Calu3 (cell line): ENCODE results near the gene KIF21B. TPM values are rescaled to one million over a fixed set of nuclear protein-coding genes. Genes with fewer than 3 reads are reported as not detected.

Experiments used
- BruUV-seq: library from RNA; stranded (reverse); fragments of 400-500 nt; replicated peaks from 2 replicates; lab custom pipeline; 2021; lab: Mats Ljungman, UMichigan
- CTCF ChIA-PET: fragments of 300-600 bp; sonication (Branson Sonifier 250); formaldehyde crosslinking; loops from one replicate; lab custom pipeline; 2022; ENCODE audit warnings: antibody characterized with exemption; lab: Charles Lee
- DNase-seq: peaks from one replicate; pipeline ENCODE4 v3.0.0; 2022
- H3K27ac Mint-ChIP-seq: one replicate; pipeline ENCODE4 v1.8.0; 2022; ENCODE audit warnings: mixed read lengths; ENCODE audit not compliant: unreplicated experiment
- H3K27me3 Mint-ChIP-seq: one replicate; pipeline ENCODE4 v1.8.0; 2022; ENCODE audit warnings: mixed read lengths; ENCODE audit not compliant: unreplicated experiment
- H3K36me3 Mint-ChIP-seq: one replicate; pipeline ENCODE4 v1.8.0; 2022; ENCODE audit warnings: mild to moderate bottlenecking, moderate library complexity, mixed read lengths; ENCODE audit not compliant: insufficient read depth, unreplicated experiment
- H3K4me1 Mint-ChIP-seq: one replicate; pipeline ENCODE4 v1.8.0; 2022; ENCODE audit warnings: mild to moderate bottlenecking, low read depth, mixed read lengths; ENCODE audit not compliant: unreplicated experiment
- H3K4me3 Mint-ChIP-seq: one replicate; pipeline ENCODE4 v1.8.0; 2022; ENCODE audit warnings: mild to moderate bottlenecking, low read depth, moderate library complexity, mixed read lengths; ENCODE audit not compliant: unreplicated experiment
- H3K9me3 Mint-ChIP-seq: one replicate; pipeline ENCODE4 v1.8.0; 2022; ENCODE audit warnings: low read depth, mixed read lengths; ENCODE audit not compliant: unreplicated experiment
- intact Hi-C: fragments of 100-400 bp; cut with micrococcal nuclease; formaldehyde crosslinking; loops from one replicate; pipeline ENCODE4 v1.10.0; 2022; ENCODE audit not compliant: unreplicated experiment
- total RNA-seq: library from RNA; stranded (reverse); gene quantifications from 2 replicates; pipeline ENCODE4 v1.2.3, GENCODE V29; 2022
- TF ChIP-seq, protein P1 (sequence below): fragments of 200-600 bp; IDR thresholded peaks from one replicate; pipeline ENCODE4 v1.8.0; 2022; ENCODE audit warnings: antibody characterized with exemption; ENCODE audit not compliant: unreplicated experiment

The KIF21B gene
- total RNA-seq, 1 experiment from 2014 or later, result 6.7 TPM

DNA sequence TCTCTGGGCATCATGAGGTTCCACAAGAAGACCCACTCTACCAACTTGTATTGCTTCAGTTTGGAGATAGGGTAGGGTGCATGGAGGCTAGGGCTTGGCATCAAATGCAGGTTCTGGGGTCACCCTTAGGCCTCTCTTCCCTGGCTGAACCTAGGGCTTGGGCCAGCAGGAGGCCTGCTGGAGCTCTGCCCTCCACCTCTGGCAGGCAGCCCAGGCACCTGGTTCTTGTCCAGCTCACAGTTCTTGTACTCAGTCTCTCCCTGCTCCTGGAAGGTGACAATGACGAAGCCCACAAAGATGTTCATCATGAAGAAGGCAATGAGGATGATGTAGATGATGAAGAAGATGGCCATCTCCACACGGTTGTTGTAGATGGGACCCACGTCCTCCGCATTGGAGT is 37.5 kb upstream of the KIF21B start:
- TF ChIP-seq, protein P1, sequence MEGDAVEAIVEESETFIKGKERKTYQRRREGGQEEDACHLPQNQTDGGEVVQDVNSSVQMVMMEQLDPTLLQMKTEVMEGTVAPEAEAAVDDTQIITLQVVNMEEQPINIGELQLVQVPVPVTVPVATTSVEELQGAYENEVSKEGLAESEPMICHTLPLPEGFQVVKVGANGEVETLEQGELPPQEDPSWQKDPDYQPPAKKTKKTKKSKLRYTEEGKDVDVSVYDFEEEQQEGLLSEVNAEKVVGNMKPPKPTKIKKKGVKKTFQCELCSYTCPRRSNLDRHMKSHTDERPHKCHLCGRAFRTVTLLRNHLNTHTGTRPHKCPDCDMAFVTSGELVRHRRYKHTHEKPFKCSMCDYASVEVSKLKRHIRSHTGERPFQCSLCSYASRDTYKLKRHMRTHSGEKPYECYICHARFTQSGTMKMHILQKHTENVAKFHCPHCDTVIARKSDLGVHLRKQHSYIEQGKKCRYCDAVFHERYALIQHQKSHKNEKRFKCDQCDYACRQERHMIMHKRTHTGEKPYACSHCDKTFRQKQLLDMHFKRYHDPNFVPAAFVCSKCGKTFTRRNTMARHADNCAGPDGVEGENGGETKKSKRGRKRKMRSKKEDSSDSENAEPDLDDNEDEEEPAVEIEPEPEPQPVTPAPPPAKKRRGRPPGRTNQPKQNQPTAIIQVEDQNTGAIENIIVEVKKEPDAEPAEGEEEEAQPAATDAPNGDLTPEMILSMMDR, result no peak
- DNase-seq, result no peak
- intact Hi-C loops, result no loop called here
- no TSS peak for BruUV-seq
- Mint-ChIP-seq H3K4me3 (no peak overlapping the region), H3K9me3 (no peaks in the 10 kb centered on the region), H3K27me3 (peaks cover 87% of the 10 kb centered on the region), H3K4me1 (no peaks in the 10 kb centered on the region), H3K36me3 (no peaks in the 10 kb centered on the region), H3K27ac (no peak overlapping the region)
- CTCF ChIA-PET, result no interaction called here

DNA sequence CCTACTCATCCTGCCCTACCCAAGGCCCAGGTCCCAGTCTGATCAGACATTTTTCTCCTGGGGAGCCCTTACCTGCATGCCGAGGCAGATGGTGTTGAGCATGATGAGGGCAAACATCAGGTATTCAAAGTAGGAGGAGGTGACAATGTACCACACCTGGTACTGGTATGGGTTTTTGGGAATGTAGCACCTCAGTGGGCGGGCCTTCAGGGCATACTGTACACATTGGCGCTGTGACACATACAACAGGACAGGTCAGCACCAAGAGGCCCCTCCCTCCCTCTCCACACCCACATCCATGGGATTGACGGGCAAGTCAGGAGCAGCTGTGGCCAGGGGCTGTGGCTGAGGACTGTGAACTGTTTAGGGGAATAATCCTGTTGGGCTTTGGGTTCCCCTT is 37.1 kb upstream of the KIF21B start:
- TF ChIP-seq, protein P1, result no peak
- peaks cover 87% of the 10 kb centered on the region for H3K27me3 Mint-ChIP-seq
- intact Hi-C loops, result no loop called here

DNA sequence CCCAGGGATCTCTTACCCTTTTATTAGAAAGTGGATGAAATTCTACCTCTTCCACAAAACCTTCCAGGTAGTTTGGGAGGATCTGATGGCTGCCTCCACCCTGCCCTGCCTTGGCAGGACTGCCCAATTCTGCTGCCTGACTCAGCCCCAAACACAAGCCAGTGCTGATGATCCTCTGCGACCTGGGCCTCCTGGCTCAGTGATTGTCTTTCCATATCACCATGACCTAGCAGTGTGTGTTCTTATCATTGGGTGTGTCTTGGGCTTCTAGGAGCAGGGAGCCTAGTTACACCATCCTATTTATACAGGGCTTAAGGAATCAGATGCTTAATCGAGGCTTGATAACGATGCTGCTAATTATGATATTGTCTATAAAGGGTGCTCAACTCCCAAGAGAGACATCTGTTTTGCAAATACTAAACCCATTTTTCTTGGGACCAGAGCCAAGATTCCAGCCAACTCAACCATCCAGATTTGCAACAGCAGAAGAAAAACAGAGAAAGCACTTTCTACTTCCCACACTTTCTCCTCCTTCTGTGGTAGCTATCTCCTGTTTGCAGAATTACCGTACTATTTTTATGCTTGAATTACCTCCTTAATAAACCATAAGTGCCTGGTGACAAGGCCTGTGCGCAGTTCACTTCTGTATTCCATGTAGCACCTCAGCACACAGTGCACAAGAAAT is 36.5 kb upstream of the KIF21B start:
- Mint-ChIP-seq H3K36me3 (no peaks in the 10 kb centered on the region), H3K27me3 (peaks cover 84% of the 10 kb centered on the region), H3K4me1 (no peaks in the 10 kb centered on the region), H3K4me3 (no peak overlapping the region), H3K27ac (no peak overlapping the region), H3K9me3 (no peaks in the 10 kb centered on the region)
- DNase-seq, result no peak
- intact Hi-C loops, result no loop called here
- TF ChIP-seq, protein P1, result no peak
- CTCF ChIA-PET, result no interaction called here
- BruUV-seq, result no TSS peak

More for the DNA sequence above, 37.1 kb upstream of the KIF21B start:
- BruUV-seq, result no TSS peak
- Mint-ChIP-seq H3K27ac (no peak overlapping the region), H3K4me3 (no peak overlapping the region), H3K4me1 (no peaks in the 10 kb centered on the region), H3K36me3 (no peaks in the 10 kb centered on the region), H3K9me3 (no peaks in the 10 kb centered on the region)
- CTCF ChIA-PET, result no interaction called here
- no peak for DNase-seq

DNA sequence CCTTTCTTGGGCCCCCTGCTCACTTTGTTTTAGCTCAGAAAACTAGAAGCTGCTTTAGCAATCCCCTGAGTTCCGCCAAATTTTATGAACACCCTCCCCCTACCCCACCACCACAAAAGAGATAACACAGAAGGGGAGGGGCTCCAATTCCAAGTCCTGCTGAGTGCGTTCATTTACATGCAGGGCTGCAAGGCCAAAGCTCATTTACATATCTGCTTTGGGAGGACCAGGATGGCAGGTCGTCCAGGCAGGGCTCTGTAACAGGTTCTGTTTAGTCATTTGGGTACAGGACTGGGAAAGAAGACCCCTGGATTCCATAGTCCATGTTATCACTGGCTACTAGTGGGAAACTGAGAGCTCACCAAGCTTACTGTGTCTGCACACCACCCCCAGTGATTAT is 35.9 kb upstream of the KIF21B start:
- CTCF ChIA-PET, result no interaction called here
- BruUV-seq, result no TSS peak
- H3K4me3 Mint-ChIP-seq, result no peak overlapping the region
- TF ChIP-seq, protein P1, result no peak
- intact Hi-C loops, result no loop called here
- H3K36me3 Mint-ChIP-seq, result no peaks in the 10 kb centered on the region
- no peak for DNase-seq
- H3K27me3 Mint-ChIP-seq, result peaks cover 84% of the 10 kb centered on the region
- H3K4me1 Mint-ChIP-seq, result no peaks in the 10 kb centered on the region
- no peaks in the 10 kb centered on the region for H3K9me3 Mint-ChIP-seq
- H3K27ac Mint-ChIP-seq, result no peak overlapping the region
